ENCODE results near the gene PRR19. TPM values are rescaled to one million over a fixed set of nuclear protein-coding genes. Genes with fewer than 3 reads are reported as not detected.

Gene PRR19
- total and polyA plus RNA-seq, 7 donors = 0.17 to 0.73 (median 0.51) TPM; not detected in 2

GRCh38 chr19:42355896-42356295 lies 54.0 kb downstream of the PRR19 start:
- no peak overlapping the region for H3K4me3 ChIP-seq
- ATAC-seq (no peak), DNase-seq (no peak)
- no peak for TF ChIP-seq CTCF (IDR thresholded peaks at IDR 0.05)
- no peak overlapping the region for H3K27ac ChIP-seq
- intact Hi-C loops (cut with DNase I) = no loop called here
- no peaks in the 10 kb centered on the region for H3K4me1 ChIP-seq
- peaks cover 3 to 90% of the 10 kb centered on the region in 2 donors for H3K36me3 ChIP-seq (ENCODE audit: insufficient read depth in 1 of 2, low read depth in 1 of 2)
- H3K27me3 ChIP-seq (ENCODE audit: insufficient read depth in 3 of 3, low read length in 2 of 3) = no peaks in the 10 kb centered on the region
- whole genome bisulfite sequencing, 3 donors = 93 to 96% (median 95%) methylated on average over 9 to 12 of the region's 12 CpGs
- no peaks in the 10 kb centered on the region for H3K9me3 ChIP-seq

- ATAC-seq (no peak), DNase-seq (no peak)
Observed at GRCh38 chr19:42356686-42357085, 54.8 kb downstream of the PRR19 start.

GRCh38 chr19:42357290-42357689 lies 55.4 kb downstream of the PRR19 start:
- Histone ChIP-seq H3K4me3 (no peak overlapping the region), H3K9me3 (no peaks in the 10 kb centered on the region), H3K27me3 (ENCODE audit: insufficient read depth in 3 of 3, low read length in 2 of 3) (no peaks in the 10 kb centered on the region), H3K27ac (no peak overlapping the region), H3K36me3 (ENCODE audit: insufficient read depth in 1 of 2, low read depth in 1 of 2) (peaks cover 3 to 88% of the 10 kb centered on the region in 2 donors), H3K4me1 (no peaks in the 10 kb centered on the region)
- no peak for TF ChIP-seq CTCF (IDR thresholded peaks at IDR 0.05)
- 85 to 86% (median 85%) methylated on average over 12 of the region's 12 CpGs for WGBS, 3 donors
- intact Hi-C loops (cut with DNase I) = no loop called here
- ATAC-seq (no peak), DNase-seq (no peak)

More at GRCh38 chr19:42356686-42357085, 54.8 kb downstream of the PRR19 start:
- Histone ChIP-seq H3K27me3 (ENCODE audit: insufficient read depth in 3 of 3, low read length in 2 of 3) (no peaks in the 10 kb centered on the region), H3K36me3 (ENCODE audit: insufficient read depth in 1 of 2, low read depth in 1 of 2) (peaks cover 3 to 88% of the 10 kb centered on the region in 2 donors), H3K4me1 (no peaks in the 10 kb centered on the region), H3K27ac (no peak overlapping the region), H3K9me3 (no peaks in the 10 kb centered on the region), H3K4me3 (no peak overlapping the region)
- WGBS, 3 donors = 97 to 98% (median 97%) methylated on average over 15 of the region's 15 CpGs
- intact Hi-C loops (cut with DNase I) = no loop called here
- no peak for TF ChIP-seq CTCF (IDR thresholded peaks at IDR 0.05)

Other genes starting within 250 kb of the PRR19 start
- under 1 TPM; 0.42 to 0.88 (median 0.54) TPM for gene GRIK5, start 231.9 kb upstream of the PRR19 start, total RNA-seq
- gene GRIK5, start 231.9 kb upstream of the PRR19 start, polyA plus RNA-seq = under 1 TPM; 0.26 to 0.45 (median 0.29) TPM
- 10 to 100 TPM in 2 of 4 donors, 1 to 10 TPM in 2; 8.7 to 11.2 (median 9.8) TPM for gene ZNF574, start 226.0 kb upstream of the PRR19 start, total RNA-seq
- gene ZNF574, start 226.0 kb upstream of the PRR19 start, polyA plus RNA-seq = 1 to 10 TPM; 6.4 to 8.4 (median 6.9) TPM
- under 1 TPM; 0.30 to 0.86 (median 0.58) TPM for gene POU2F2, start 169.7 kb upstream of the PRR19 start, total RNA-seq
- under 1 TPM; 0.14 to 0.46 (median 0.26) TPM for gene POU2F2, start 169.7 kb upstream of the PRR19 start, polyA plus RNA-seq
- gene DEDD2, start 84.5 kb upstream of the PRR19 start, total RNA-seq = 10 to 100 TPM in 3 of 4 donors, 1 to 10 TPM in 1; 8.8 to 22.5 (median 11.6) TPM
- 10 to 100 TPM; 11.6 to 26.1 (median 20.5) TPM for gene DEDD2, start 84.5 kb upstream of the PRR19 start, polyA plus RNA-seq
- gene ZNF526, start 81.8 kb upstream of the PRR19 start, total RNA-seq = 1 to 10 TPM; 4.2 to 7.9 (median 6.0) TPM
- gene ZNF526, start 81.8 kb upstream of the PRR19 start, polyA plus RNA-seq = 1 to 10 TPM; 3.4 to 7.4 (median 5.0) TPM
- 10 to 100 TPM; 48.7 to 64.8 (median 58.1) TPM for gene GSK3A, start 59.5 kb upstream of the PRR19 start, total RNA-seq
- 100 to 1,000 TPM in 1 of 3 donors, 10 to 100 TPM in 2; 70.1 to 117 (median 81.1) TPM for gene GSK3A, start 59.5 kb upstream of the PRR19 start, polyA plus RNA-seq
- 10 to 100 TPM; 10.0 to 13.5 (median 11.8) TPM for gene ERF, start 47.0 kb upstream of the PRR19 start, total RNA-seq
- 10 to 100 TPM in 2 of 3 donors, 1 to 10 TPM in 1; 7.1 to 11.7 (median 11.4) TPM for gene ERF, start 47.0 kb upstream of the PRR19 start, polyA plus RNA-seq
- gene CIC, start 32.9 kb upstream of the PRR19 start, total RNA-seq = 10 to 100 TPM; 28.8 to 55.0 (median 44.2) TPM
- gene CIC, start 32.9 kb upstream of the PRR19 start, polyA plus RNA-seq = 10 to 100 TPM; 17.1 to 39.3 (median 18.1) TPM
- 1 to 10 TPM; 4.0 to 7.4 (median 6.4) TPM for gene PAFAH1B3, start 492 bp downstream of the PRR19 start, total RNA-seq
- gene PAFAH1B3, start 492 bp downstream of the PRR19 start, polyA plus RNA-seq = 10 to 100 TPM; 12.8 to 17.1 (median 14.8) TPM
- 1 to 10 TPM in 1 of 4 donors, under 1 TPM in 2, not detected in 1; 0.50 to 1.1 (median 0.52) TPM for gene TMEM145, start 11.2 kb downstream of the PRR19 start, total RNA-seq
- 1 to 10 TPM in 1 of 3 donors, under 1 TPM in 2; 0.21 to 2.5 (median 0.57) TPM for gene TMEM145, start 11.2 kb downstream of the PRR19 start, polyA plus RNA-seq
- gene MEGF8, start 23.5 kb downstream of the PRR19 start, total RNA-seq = 10 to 100 TPM in 3 of 4 donors, 1 to 10 TPM in 1; 7.9 to 21.1 (median 16.8) TPM
- 1 to 10 TPM; 3.3 to 8.1 (median 4.3) TPM for gene MEGF8, start 23.5 kb downstream of the PRR19 start, polyA plus RNA-seq
- gene CNFN, start 88.2 kb downstream of the PRR19 start, total RNA-seq = not detected
- gene CNFN, start 88.2 kb downstream of the PRR19 start, polyA plus RNA-seq = 1 to 10 TPM in 1 of 3 donors, under 1 TPM in 2; 0.24 to 1.0 (median 0.84) TPM
- gene LIPE, start 125.3 kb downstream of the PRR19 start, total RNA-seq = 10 to 100 TPM in 2 of 4 donors, 1 to 10 TPM in 2; 5.3 to 27.7 (median 10.5) TPM
- 10 to 100 TPM in 1 of 3 donors, 1 to 10 TPM in 2; 6.4 to 14.2 (median 9.3) TPM for gene LIPE, start 125.3 kb downstream of the PRR19 start, polyA plus RNA-seq
- not detected for gene CXCL17, start 140.8 kb downstream of the PRR19 start, total RNA-seq
- gene CXCL17, start 140.8 kb downstream of the PRR19 start, polyA plus RNA-seq = under 1 TPM in 2 of 3 donors, not detected in 1; 0.05 to 0.11 TPM
- gene CEACAM1, start 226.3 kb downstream of the PRR19 start, total RNA-seq = 1 to 10 TPM; 1.0 to 4.8 (median 1.8) TPM
- gene CEACAM1, start 226.3 kb downstream of the PRR19 start, polyA plus RNA-seq = 1 to 10 TPM in 1 of 3 donors, under 1 TPM in 2; 0.62 to 1.4 (median 0.83) TPM